Measurements from ENCODE around the gene CIRBP.

- TF ChIP-seq CTCF (IDR thresholded peaks at IDR 0.05), result peak in 1 of 3 donors; percentile 19
- TF ChIP-seq POLR2A (IDR thresholded peaks at IDR 0.05), result peak; percentile 43
- peak; percentile 39 for TF ChIP-seq EP300 (IDR thresholded peaks at IDR 0.05)
Measured at GRCh38 chr19:1269478-1270212, 513 bp downstream of the CIRBP start.
